DND-41 (cell line): ENCODE results near the gene ZNF525.

Source experiments
- ATAC-seq: fragments of 200-7000 bp; cut with Tn5 transposase; 3 replicates; pipeline ENCODE4 v1.9.1; 2021; ENCODE audit warnings: low read depth; ENCODE audit not compliant: insufficient read depth
- DNase-seq: peaks from one replicate; pipeline ENCODE4 v3.0.0-alpha.2; 2020
- H2AFZ ChIP-seq: 2 replicates; pipeline ENCODE4 v1.6.0; 2012; ENCODE audit warnings: low read depth, low read length
- H3K27ac ChIP-seq: 2 replicates; pipeline ENCODE4 v1.5.1; 2012; ENCODE audit warnings: low read length, inconsistent platforms
- H3K27me3 ChIP-seq: fragments of 200-600 bp; sonication (generic); 2 replicates; pipeline ENCODE4 v1.6.0; 2012; ENCODE audit warnings: low read length, mild to moderate bottlenecking, inconsistent platforms; ENCODE audit not compliant: insufficient read depth, poor library complexity
- H3K36me3 ChIP-seq: 2 replicates; pipeline ENCODE4 v1.5.1; 2012; ENCODE audit warnings: low read length, inconsistent platforms; ENCODE audit not compliant: insufficient read depth
- H3K4me1 ChIP-seq: 2 replicates; pipeline ENCODE4 v1.5.1; 2012; ENCODE audit warnings: mild to moderate bottlenecking, low read length; ENCODE audit not compliant: insufficient read depth
- H3K4me2 ChIP-seq: 2 replicates; pipeline ENCODE4 v1.6.0; 2012; ENCODE audit warnings: mild to moderate bottlenecking, moderate library complexity, low read length, inconsistent platforms; ENCODE audit not compliant: insufficient read depth
- H3K4me3 ChIP-seq, 2 experiments: fragments of 200-600 bp in 1 of 2; shearing (Covaris generic) in 1 of 2; 2 replicates each; pipeline ENCODE4 v1.5.1; 2012 to 2016; ENCODE audit warnings: inconsistent platforms in 2 of 2, low read length in 2 of 2, mild to moderate bottlenecking in 2 of 2, low read depth in 1 of 2, moderate library complexity in 1 of 2
- H3K79me2 ChIP-seq: 2 replicates; pipeline ENCODE4 v1.6.0; 2012; ENCODE audit warnings: low read length, inconsistent platforms; ENCODE audit not compliant: insufficient read depth
- H3K9ac ChIP-seq: 2 replicates; pipeline ENCODE4 v1.6.0; 2012; ENCODE audit warnings: low read depth, mild to moderate bottlenecking, inconsistent platforms, low read length, moderate library complexity
- H3K9me3 ChIP-seq: 2 replicates; pipeline ENCODE4 v1.5.1; 2012; ENCODE audit warnings: low read length, moderate library complexity, mild to moderate bottlenecking, inconsistent platforms; ENCODE audit not compliant: insufficient read depth, severe bottlenecking
- H4K20me1 ChIP-seq: 2 replicates; pipeline ENCODE4 v1.6.0; 2012; ENCODE audit warnings: low read length; ENCODE audit not compliant: insufficient read depth
- EZH2 ChIP-seq: IDR thresholded peaks from 3 replicates; pipeline ENCODE4 v1.6.1; 2012; ENCODE audit warnings: borderline replicate concordance, low read depth, mild to moderate bottlenecking, moderate library complexity, low read length, inconsistent platforms; ENCODE audit not compliant: severe bottlenecking
- TF ChIP-seq, protein P1 (sequence below): IDR thresholded peaks from 2 replicates; pipeline ENCODE4 v1.5.1; 2012; ENCODE audit warnings: borderline replicate concordance, low read length, moderate library complexity, mild to moderate bottlenecking; ENCODE audit not compliant: poor library complexity, severe bottlenecking; ENCODE audit errors: extremely low read depth

Gene ZNF525

DNA sequence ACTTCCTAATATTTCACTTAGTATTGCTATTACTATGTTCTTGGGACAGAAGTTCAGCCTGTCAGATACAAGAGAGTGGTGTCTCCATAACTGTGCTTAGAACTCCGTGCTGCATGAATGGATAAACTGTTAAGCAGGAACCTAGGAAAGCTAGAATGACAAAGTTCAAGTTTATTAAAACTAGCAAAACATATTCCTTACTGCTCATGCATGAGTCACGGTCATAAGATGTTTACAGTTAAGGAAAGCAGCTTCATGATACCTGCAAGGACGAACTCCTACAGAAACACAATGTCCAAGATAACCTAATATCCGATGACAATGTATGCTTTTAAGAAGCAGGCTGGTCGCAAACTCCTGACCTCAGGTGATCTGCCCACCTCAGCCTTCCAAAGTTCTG, 23.4 kb downstream of the ZNF525 start:
- no peaks in the 10 kb centered on the region for H3K36me3 ChIP-seq
- no peak overlapping the region for H3K4me3 ChIP-seq
- H2AFZ ChIP-seq, result no peak overlapping the region
- H3K27ac ChIP-seq, result no peak overlapping the region
- no peaks in the 10 kb centered on the region for H3K4me1 ChIP-seq
- no peak overlapping the region for H3K9ac ChIP-seq
- no peak for TF ChIP-seq EZH2
- TF ChIP-seq, protein P1, sequence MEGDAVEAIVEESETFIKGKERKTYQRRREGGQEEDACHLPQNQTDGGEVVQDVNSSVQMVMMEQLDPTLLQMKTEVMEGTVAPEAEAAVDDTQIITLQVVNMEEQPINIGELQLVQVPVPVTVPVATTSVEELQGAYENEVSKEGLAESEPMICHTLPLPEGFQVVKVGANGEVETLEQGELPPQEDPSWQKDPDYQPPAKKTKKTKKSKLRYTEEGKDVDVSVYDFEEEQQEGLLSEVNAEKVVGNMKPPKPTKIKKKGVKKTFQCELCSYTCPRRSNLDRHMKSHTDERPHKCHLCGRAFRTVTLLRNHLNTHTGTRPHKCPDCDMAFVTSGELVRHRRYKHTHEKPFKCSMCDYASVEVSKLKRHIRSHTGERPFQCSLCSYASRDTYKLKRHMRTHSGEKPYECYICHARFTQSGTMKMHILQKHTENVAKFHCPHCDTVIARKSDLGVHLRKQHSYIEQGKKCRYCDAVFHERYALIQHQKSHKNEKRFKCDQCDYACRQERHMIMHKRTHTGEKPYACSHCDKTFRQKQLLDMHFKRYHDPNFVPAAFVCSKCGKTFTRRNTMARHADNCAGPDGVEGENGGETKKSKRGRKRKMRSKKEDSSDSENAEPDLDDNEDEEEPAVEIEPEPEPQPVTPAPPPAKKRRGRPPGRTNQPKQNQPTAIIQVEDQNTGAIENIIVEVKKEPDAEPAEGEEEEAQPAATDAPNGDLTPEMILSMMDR, result no peak
- H3K79me2 ChIP-seq, result no peaks in the 10 kb centered on the region
- no peaks in the 10 kb centered on the region for H4K20me1 ChIP-seq
- no peak for ATAC-seq
- no peaks in the 10 kb centered on the region for H3K9me3 ChIP-seq
- H3K4me2 ChIP-seq, result no peak overlapping the region
- no peak for DNase-seq
- H3K27me3 ChIP-seq, result no peaks in the 10 kb centered on the region

DNA sequence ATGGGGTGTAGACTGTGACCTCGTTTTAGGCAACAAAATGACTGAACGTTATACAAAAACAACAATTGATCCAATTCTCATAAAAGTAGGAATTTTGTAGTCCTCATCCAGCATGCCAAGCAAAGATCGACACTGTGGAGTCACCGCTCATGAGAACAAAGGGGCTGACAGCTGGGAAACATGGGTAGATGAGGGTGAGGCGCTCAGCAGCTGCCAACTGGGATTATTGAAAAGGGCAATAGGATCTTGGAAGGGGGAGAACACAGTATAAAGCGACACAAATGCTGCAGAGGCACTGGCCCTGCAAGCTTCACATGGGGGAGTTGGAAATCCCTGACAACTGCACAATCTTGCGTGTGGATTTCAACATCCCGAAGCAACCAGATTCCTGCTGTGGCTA, 24.1 kb downstream of the ZNF525 start:
- Histone ChIP-seq H3K79me2 (no peaks in the 10 kb centered on the region), H3K9ac (no peak overlapping the region), H3K4me2 (no peak overlapping the region), H3K36me3 (no peaks in the 10 kb centered on the region), H3K4me3 (no peak overlapping the region), H3K9me3 (no peaks in the 10 kb centered on the region), H4K20me1 (no peaks in the 10 kb centered on the region), H3K4me1 (peaks cover 6% of the 10 kb centered on the region), H3K27me3 (no peaks in the 10 kb centered on the region), H3K27ac (no peak overlapping the region), H2AFZ (no peak overlapping the region)
- no peak for DNase-seq
- no peak for ATAC-seq
- TF ChIP-seq, protein P1, result no peak
- no peak for TF ChIP-seq EZH2

DNA sequence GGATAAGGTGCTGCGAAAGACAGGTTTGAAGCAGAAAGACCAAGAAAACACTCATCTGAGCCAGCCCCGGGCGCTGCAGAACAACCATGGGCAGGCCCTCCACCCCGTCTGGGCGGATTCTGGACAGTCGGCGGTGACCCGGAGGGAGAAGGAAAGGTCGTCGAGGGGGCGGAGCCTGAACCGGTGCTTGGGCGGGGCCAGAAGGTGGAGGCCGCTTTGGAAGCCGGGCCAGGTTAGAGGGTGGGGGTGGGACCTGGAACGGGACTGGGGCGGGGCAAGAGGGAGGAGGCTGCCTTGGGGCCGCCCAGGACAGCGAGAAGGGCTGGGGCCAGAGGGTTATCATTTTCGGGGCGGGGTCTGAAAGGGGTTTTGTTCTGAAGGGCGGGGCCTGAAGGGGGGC, 24.5 kb downstream of the ZNF525 start:
- no peaks in the 10 kb centered on the region for H3K36me3 ChIP-seq
- H3K4me1 ChIP-seq, result peaks cover 8% of the 10 kb centered on the region
- no peaks in the 10 kb centered on the region for H3K9me3 ChIP-seq
- TF ChIP-seq, protein P1, result no peak
- no peak for TF ChIP-seq EZH2
- no peak overlapping the region for H3K9ac ChIP-seq
- no peak overlapping the region for H3K27ac ChIP-seq
- DNase-seq (no peak), ATAC-seq (no peak)
- H3K4me3 ChIP-seq, result no peak overlapping the region
- H3K4me2 ChIP-seq, result no peak overlapping the region
- no peaks in the 10 kb centered on the region for H3K27me3 ChIP-seq
- H2AFZ ChIP-seq, result no peak overlapping the region
- H3K79me2 ChIP-seq, result peaks cover under 1% of the 10 kb centered on the region; the same call in 1 of the 2 replicates
- no peaks in the 10 kb centered on the region for H4K20me1 ChIP-seq
